Measurements from ENCODE around the gene EPB41L4B. TPM values are rescaled to one million over a fixed set of nuclear protein-coding genes. Genes with fewer than 3 reads are reported as not detected.

Gene EPB41L4B
- total and polyA plus RNA-seq, 2 donors (not counting 1 experiment from before 2014, with no cell fraction given) = 0.56 to 2.8 TPM

- H3K79me2 ChIP-seq (ENCODE audit: control insufficient read depth, insufficient read depth, low read length) = no peaks in the 10 kb centered on the region
- no peaks in the 10 kb centered on the region for H4K20me1 ChIP-seq (ENCODE audit: control insufficient read depth, extremely low read depth, insufficient read depth, low read length)
- TF ChIP-seq CTCF (conservative IDR thresholded peaks at IDR 0.05 in 1 of 2, IDR thresholded peaks at IDR 0.05 in 1 of 2; ENCODE audit: low read depth in 1 of 2, low read length in 2 of 2) (no peak), EZH2 (IDR thresholded peaks at IDR 0.05; ENCODE audit: low read length, missing control alignments) (no peak)
- no peaks in the 10 kb centered on the region for H3K9me3 ChIP-seq (ENCODE audit: control insufficient read depth, insufficient read depth, low read depth, low read length)
- H3K4me2 ChIP-seq (ENCODE audit: extremely low read depth, insufficient read depth, low read length) = no peak overlapping the region
- H3K27ac ChIP-seq (ENCODE audit: insufficient read depth, low read length) = no peak overlapping the region
- no peak overlapping the region for H3K4me3 ChIP-seq (replicated peaks in 1 of 4; ENCODE audit: control extremely low read depth in 1 of 4, insufficient read depth in 1 of 4, low read depth in 3 of 4, low read length in 4 of 4)
- no peak overlapping the region for H3K9ac ChIP-seq (ENCODE audit: insufficient read depth, low read length)
- no peak for DNase-seq (ENCODE audit: low read depth in 2 of 2)
- peaks cover 6% of the 10 kb centered on the region for H3K27me3 ChIP-seq (ENCODE audit: control insufficient read depth, insufficient read depth, low read length)
- H2AFZ ChIP-seq (ENCODE audit: low read length) = no peak overlapping the region
- peaks cover 2% of the 10 kb centered on the region for H3K4me1 ChIP-seq (ENCODE audit: control insufficient read depth, extremely low read depth, insufficient read depth, low read length)
- no peaks in the 10 kb centered on the region for H3K36me3 ChIP-seq (ENCODE audit: control insufficient read depth, insufficient read depth, low read length)
These were observed 4.2 kb upstream of the EPB41L4B start for GRCh38 chr9:109325089-109325488.

GRCh38 chr9:109323771-109324170 lies 2.9 kb upstream of the EPB41L4B start:
- no peak for DNase-seq (ENCODE audit: low read depth in 2 of 2)
- Histone ChIP-seq H3K36me3 (ENCODE audit: control insufficient read depth, insufficient read depth, low read length) (no peaks in the 10 kb centered on the region), H3K4me2 (ENCODE audit: extremely low read depth, insufficient read depth, low read length) (no peak overlapping the region), H3K79me2 (ENCODE audit: control insufficient read depth, insufficient read depth, low read length) (no peaks in the 10 kb centered on the region), H3K4me1 (ENCODE audit: control insufficient read depth, extremely low read depth, insufficient read depth, low read length) (no peaks in the 10 kb centered on the region), H3K9me3 (ENCODE audit: control insufficient read depth, insufficient read depth, low read depth, low read length) (no peaks in the 10 kb centered on the region), H4K20me1 (ENCODE audit: control insufficient read depth, extremely low read depth, insufficient read depth, low read length) (no peaks in the 10 kb centered on the region), H3K27me3 (ENCODE audit: control insufficient read depth, insufficient read depth, low read length) (peaks cover 17% of the 10 kb centered on the region), H3K4me3 (replicated peaks in 1 of 4; ENCODE audit: control extremely low read depth in 1 of 4, insufficient read depth in 1 of 4, low read depth in 3 of 4, low read length in 4 of 4) (no peak overlapping the region), H2AFZ (ENCODE audit: low read length) (no peak overlapping the region), H3K27ac (ENCODE audit: insufficient read depth, low read length) (no peak overlapping the region), H3K9ac (ENCODE audit: insufficient read depth, low read length) (no peak overlapping the region)
- TF ChIP-seq EZH2 (IDR thresholded peaks at IDR 0.05; ENCODE audit: low read length, missing control alignments) = no peak
- TF ChIP-seq CTCF (conservative IDR thresholded peaks at IDR 0.05 in 1 of 2, IDR thresholded peaks at IDR 0.05 in 1 of 2; ENCODE audit: low read depth in 1 of 2, low read length in 2 of 2) = no peak

DNA sequence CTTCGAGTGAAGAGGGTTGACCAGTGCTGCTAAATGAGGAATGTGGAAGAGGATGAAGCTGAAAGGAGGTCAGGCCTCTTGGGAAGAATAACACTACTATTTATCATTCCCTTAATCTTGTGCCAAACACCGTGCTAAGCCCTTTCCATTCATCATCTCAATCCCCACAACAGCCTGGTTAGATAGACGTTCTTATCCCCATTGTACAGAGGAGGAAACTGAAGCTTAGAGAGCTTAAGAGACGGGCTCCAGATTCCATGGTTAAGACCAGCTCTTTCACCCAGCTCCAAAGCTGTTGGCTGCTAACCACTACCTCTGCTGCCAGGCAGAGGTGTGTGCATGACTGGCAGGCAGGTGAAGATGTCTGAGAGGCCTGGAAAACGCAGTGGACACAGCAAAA lies 868 bp upstream of the EPB41L4B start:
- no peak for DNase-seq (ENCODE audit: low read depth in 2 of 2)
- TF ChIP-seq CTCF (conservative IDR thresholded peaks at IDR 0.05 in 1 of 2, IDR thresholded peaks at IDR 0.05 in 1 of 2; ENCODE audit: low read depth in 1 of 2, low read length in 2 of 2) = no peak
- no peak for TF ChIP-seq EZH2 (IDR thresholded peaks at IDR 0.05; ENCODE audit: low read length, missing control alignments)
- H3K9ac ChIP-seq (ENCODE audit: insufficient read depth, low read length) = no peak overlapping the region
- no peaks in the 10 kb centered on the region for H3K79me2 ChIP-seq (ENCODE audit: control insufficient read depth, insufficient read depth, low read length)
- no peaks in the 10 kb centered on the region for H3K9me3 ChIP-seq (ENCODE audit: control insufficient read depth, insufficient read depth, low read depth, low read length)
- no peaks in the 10 kb centered on the region for H3K4me1 ChIP-seq (ENCODE audit: control insufficient read depth, extremely low read depth, insufficient read depth, low read length)
- no peak overlapping the region for H2AFZ ChIP-seq (ENCODE audit: low read length)
- no peak overlapping the region for H3K4me2 ChIP-seq (ENCODE audit: extremely low read depth, insufficient read depth, low read length)
- H3K36me3 ChIP-seq (ENCODE audit: control insufficient read depth, insufficient read depth, low read length) = no peaks in the 10 kb centered on the region
- no peaks in the 10 kb centered on the region for H4K20me1 ChIP-seq (ENCODE audit: control insufficient read depth, extremely low read depth, insufficient read depth, low read length)
- H3K27ac ChIP-seq (ENCODE audit: insufficient read depth, low read length) = no peak overlapping the region
- no peak overlapping the region for H3K4me3 ChIP-seq (replicated peaks in 1 of 4; ENCODE audit: control extremely low read depth in 1 of 4, insufficient read depth in 1 of 4, low read depth in 3 of 4, low read length in 4 of 4)
- peaks cover 24% of the 10 kb centered on the region for H3K27me3 ChIP-seq (ENCODE audit: control insufficient read depth, insufficient read depth, low read length)
